SK-N-SH treated with all-trans-retinoic acid at 6 μM for 48 hours (cell line): ENCODE data around the gene ATF6.

ENCODE experiments used
- ARNTL ChIP-seq: fragments of 450-650 bp; formaldehyde crosslinking; IDR thresholded peaks from 2 replicates; pipeline ENCODE4 v1.5.0; 2020; ENCODE audit warnings: low read depth, mild to moderate bottlenecking, moderate library complexity, borderline replicate concordance
- CREB5 ChIP-seq: fragments of 250-450 bp; sonication (Bioruptor Pico); IDR thresholded peaks from 2 replicates; pipeline ENCODE4 v1.5.1; 2020; ENCODE audit warnings: low read depth, mild to moderate bottlenecking, moderate library complexity
- RARB ChIP-seq: fragments of 250-450 bp; sonication (Bioruptor Pico); IDR thresholded peaks from 2 replicates; pipeline ENCODE4 v1.8.0; 2021; ENCODE audit warnings: mild to moderate bottlenecking, moderate library complexity
- SNAI2 ChIP-seq: fragments of 250-450 bp; sonication (Bioruptor Pico); IDR thresholded peaks from 2 replicates; pipeline ENCODE4 v1.5.0; 2020; ENCODE audit warnings: mild to moderate bottlenecking, moderate library complexity
- TCF4 ChIP-seq: fragments of 250-450 bp; sonication (Bioruptor Pico); IDR thresholded peaks from 2 replicates; pipeline ENCODE4 v1.8.0; 2021; ENCODE audit warnings: mild to moderate bottlenecking, moderate library complexity, borderline replicate concordance
- TOX ChIP-seq: fragments of 250-450 bp; sonication (Bioruptor Pico); IDR thresholded peaks from 2 replicates; pipeline ENCODE4 v1.8.0; 2021; ENCODE audit warnings: mild to moderate bottlenecking, moderate library complexity, borderline replicate concordance
- ZFP3 ChIP-seq: fragments of 250-450 bp; sonication (Bioruptor Pico); IDR thresholded peaks from 2 replicates; pipeline ENCODE4 v1.5.0; 2020; ENCODE audit warnings: mild to moderate bottlenecking, moderate library complexity
- ZNF565 ChIP-seq: fragments of 450-650 bp; formaldehyde crosslinking; conservative IDR thresholded peaks from 2 replicates; pipeline ENCODE4 v1.5.0; 2020; ENCODE audit warnings: low read depth, mild to moderate bottlenecking, moderate library complexity
- ZNF8 ChIP-seq: fragments of 450-650 bp; formaldehyde crosslinking; IDR thresholded peaks from 2 replicates; pipeline ENCODE4 v1.5.0; 2020; ENCODE audit warnings: mild to moderate bottlenecking, moderate library complexity

GRCh38 chr1:161726473-161727255 is 39.5 kb upstream of the ATF6 start:
- TF ChIP-seq TCF4 (CRISPR knock-in tag) (no peak), ZNF565 (CRISPR knock-in tag) (no peak), ZNF8 (CRISPR knock-in tag) (no peak), ZFP3 (CRISPR knock-in tag) (no peak), RARB (CRISPR knock-in tag) (no peak), SNAI2 (no peak), TOX (CRISPR knock-in tag) (no peak), ARNTL (CRISPR knock-in tag) (no peak), CREB5 (no peak)
